ENCODE results near the gene RPS6KA2.
"Not testable (repeated sequence)": the region's sequence is repeated elsewhere in the genome, so short reads cannot be mapped to it uniquely, and the experiment has no call there.

RPS6KA2 gene

GRCh38 chr6:166411271-166411670 lies 215.8 kb downstream of the RPS6KA2 start:
- no peak for DNase-seq

- DNase-seq, result no peak
Observed at GRCh38 chr6:166410426-166410935, 216.6 kb downstream of the RPS6KA2 start.

- DNase-seq, result no peak
Observed at GRCh38 chr6:166408936-166409755, 217.9 kb downstream of the RPS6KA2 start.

GRCh38 chr6:166406197-166406596 lies 220.9 kb downstream of the RPS6KA2 start:
- no peak for DNase-seq

GRCh38 chr6:166405386-166405785 lies 221.7 kb downstream of the RPS6KA2 start:
- DNase-seq, result no peak

GRCh38 chr6:166402582-166403277 lies 224.3 kb downstream of the RPS6KA2 start:
- peak; percentile 22 for DNase-seq

GRCh38 chr6:166400649-166401250 lies 226.3 kb downstream of the RPS6KA2 start:
- peak; percentile 80 for DNase-seq

- no peak for DNase-seq
Observed at GRCh38 chr6:166400181-166400580, 226.9 kb downstream of the RPS6KA2 start.

- no peak for DNase-seq
Observed at GRCh38 chr6:166398348-166398747, 228.7 kb downstream of the RPS6KA2 start.

- no peak for DNase-seq
Observed at GRCh38 chr6:166397849-166398248, 229.2 kb downstream of the RPS6KA2 start.

GRCh38 chr6:166395778-166396177 lies 231.3 kb downstream of the RPS6KA2 start:
- DNase-seq, result no peak

GRCh38 chr6:166395351-166395750 lies 231.7 kb downstream of the RPS6KA2 start:
- DNase-seq, result no peak

GRCh38 chr6:166394036-166394892 lies 232.8 kb downstream of the RPS6KA2 start:
- no peak for DNase-seq

- no peak for DNase-seq
Observed at GRCh38 chr6:166393535-166393823, 233.6 kb downstream of the RPS6KA2 start.

GRCh38 chr6:166392755-166393534 lies 234.1 kb downstream of the RPS6KA2 start:
- DNase-seq, result not testable (repeated sequence)

GRCh38 chr6:166389119-166389518 lies 237.9 kb downstream of the RPS6KA2 start:
- no peak for DNase-seq

GRCh38 chr6:166388290-166389004 lies 238.6 kb downstream of the RPS6KA2 start:
- DNase-seq, result no peak

- no peak for DNase-seq
Observed at GRCh38 chr6:166387642-166388289, 239.3 kb downstream of the RPS6KA2 start.

- not testable (repeated sequence) for DNase-seq
Observed at GRCh38 chr6:166387098-166387497, 240.0 kb downstream of the RPS6KA2 start.

GRCh38 chr6:166386111-166386510 lies 240.9 kb downstream of the RPS6KA2 start:
- no peak for DNase-seq
